ENCODE results near the gene ATP9B.

DNA sequence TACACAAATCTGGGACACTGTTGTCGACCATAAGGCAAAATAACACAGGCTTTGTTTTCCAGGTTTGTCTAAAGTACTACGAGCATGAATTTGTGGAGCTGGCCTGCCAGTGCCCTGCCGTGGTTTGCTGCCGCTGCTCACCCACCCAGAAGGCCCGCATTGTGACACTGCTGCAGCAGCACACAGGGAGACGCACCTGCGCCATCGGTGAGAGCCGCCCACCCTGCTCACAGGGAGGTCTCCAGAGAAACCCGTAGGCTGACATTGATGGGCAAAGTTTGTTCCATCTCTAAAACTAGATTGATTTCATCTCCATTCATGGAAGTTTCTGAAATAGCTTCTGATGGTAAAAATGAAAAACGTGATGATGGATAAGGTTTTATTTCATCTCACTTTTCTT, 276.2 kb downstream of the ATP9B start:
- no peak for TF ChIP-seq EZH2 (IDR thresholded peaks at IDR 0.05; ENCODE audit: insufficient read depth, poor library complexity, severe bottlenecking)
- TF ChIP-seq EZH2phosphoT487 (IDR thresholded peaks at IDR 0.05; ENCODE audit: insufficient read depth, low read depth): no peak

All from GM23248 (cell line).